Skeletal muscle cell (primary cell): ENCODE data around the gene MAP4K2.

Experiments
- DNase-seq: peaks from one replicate; pipeline ENCODE4 v3.0.0-alpha.2; 2010; ENCODE audit warnings: low read depth
- H3K4me3 ChIP-seq: 2 replicates; pipeline ENCODE4 v1.5.1; 2011; ENCODE audit warnings: low read depth, mild to moderate bottlenecking, control low read depth, low read length, moderate library complexity

Gene MAP4K2

DNA sequence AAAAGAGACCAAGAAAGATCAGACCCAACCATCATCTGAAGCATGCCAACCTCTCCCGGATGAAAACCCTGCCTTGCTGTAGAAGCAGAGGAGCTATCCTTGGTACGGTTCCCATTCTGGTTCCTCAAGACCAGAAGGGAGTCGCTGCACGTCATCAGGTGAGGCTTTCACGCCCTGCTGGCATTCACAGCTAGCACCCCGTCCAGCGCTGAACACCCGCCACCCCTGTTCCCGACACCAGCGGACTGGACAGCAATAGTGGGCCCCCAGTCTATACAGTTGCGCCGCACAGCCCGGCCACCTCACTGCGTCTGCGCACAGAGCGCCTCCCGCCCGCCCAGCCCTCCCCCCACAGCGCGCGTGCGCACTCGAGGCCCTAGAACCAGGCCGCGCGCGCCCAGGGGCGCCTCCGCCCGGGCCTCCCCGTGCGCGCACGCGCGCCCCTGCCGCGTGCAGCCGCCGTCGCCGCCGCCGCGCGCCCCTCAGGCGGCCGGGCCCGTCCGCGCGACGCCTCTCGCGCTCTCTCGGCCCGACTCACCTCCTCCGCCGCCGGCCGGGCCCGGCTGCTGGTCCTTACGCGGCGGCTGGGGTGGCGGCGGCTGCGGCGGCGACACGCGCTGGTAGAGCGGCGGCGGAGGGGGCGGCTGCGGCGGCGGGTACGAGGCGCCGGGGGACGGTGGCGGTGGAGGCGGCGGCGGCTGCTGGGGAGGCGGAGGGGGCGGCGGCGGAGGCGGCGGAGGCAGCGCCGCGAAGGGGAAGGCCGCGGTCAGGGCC lies 25.4 kb downstream of the MAP4K2 start:
- H3K4me3 ChIP-seq: peak overlapping the region; percentile 71
- DNase-seq: peak; percentile 36

GRCh38 chr11:64776875-64777274 lies 26.1 kb downstream of the MAP4K2 start:
- DNase-seq: no peak
- peak overlapping the region; percentile 71 for H3K4me3 ChIP-seq

GRCh38 chr11:64776425-64776824 lies 26.6 kb downstream of the MAP4K2 start:
- no peak for DNase-seq
- H3K4me3 ChIP-seq: peak overlapping the region; percentile 71

DNA sequence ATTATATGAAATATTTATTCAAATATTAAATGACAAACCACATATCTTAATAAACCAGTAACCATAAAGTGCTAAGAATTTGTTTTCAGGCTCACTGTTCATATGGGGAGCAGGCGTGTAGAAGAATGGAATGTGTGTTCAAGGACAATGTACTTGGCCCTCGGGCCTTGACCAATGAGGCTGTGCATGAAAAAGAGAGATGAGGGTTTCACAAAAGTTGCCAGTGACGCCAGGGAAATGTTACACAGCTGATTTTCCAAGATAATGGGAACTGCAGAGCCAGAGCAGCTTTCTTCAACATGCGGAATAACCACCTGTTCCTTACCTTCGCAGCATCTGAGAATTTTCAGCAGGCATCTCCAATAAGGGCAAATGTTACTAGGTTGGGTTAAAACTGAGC lies 28.9 kb downstream of the MAP4K2 start:
- DNase-seq: no peak
- H3K4me3 ChIP-seq: no peak overlapping the region

DNA sequence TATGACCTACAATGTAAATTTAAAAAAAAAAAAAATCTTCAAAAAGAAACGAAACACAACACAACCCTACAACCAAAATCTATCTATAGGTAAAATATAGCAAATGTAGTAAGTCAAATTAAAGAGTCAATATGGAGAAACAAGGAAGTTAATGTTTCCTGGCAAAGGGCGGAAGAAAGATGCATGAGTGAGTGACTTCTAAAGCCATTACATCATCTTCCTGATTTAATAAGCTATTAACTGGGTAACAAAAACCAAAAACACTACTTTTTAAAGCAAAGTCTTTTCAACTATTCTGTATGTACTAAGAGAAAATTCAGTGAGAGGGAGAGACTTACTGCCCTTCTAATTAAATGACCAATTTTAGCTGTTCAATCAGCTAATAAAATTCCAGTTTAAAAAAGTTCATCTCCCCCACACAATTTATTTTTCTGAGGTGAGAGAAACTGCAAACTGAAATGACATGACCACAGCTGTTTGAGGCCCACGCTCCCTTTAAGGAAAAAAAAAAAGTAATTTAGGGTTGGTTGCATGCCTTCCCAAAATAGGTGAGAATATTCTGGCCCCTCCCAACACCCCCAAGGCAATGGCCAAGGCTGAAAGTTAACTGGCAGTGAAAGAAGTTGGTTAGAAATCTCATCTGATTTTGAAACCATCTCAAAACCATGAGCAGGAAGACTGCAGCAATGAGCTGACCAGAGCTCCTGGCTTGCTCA lies 30.6 kb downstream of the MAP4K2 start:
- DNase-seq: no peak
- no peak overlapping the region for H3K4me3 ChIP-seq

- DNase-seq: no peak
Observed at GRCh38 chr11:64771861-64772260, 31.2 kb downstream of the MAP4K2 start.

DNA sequence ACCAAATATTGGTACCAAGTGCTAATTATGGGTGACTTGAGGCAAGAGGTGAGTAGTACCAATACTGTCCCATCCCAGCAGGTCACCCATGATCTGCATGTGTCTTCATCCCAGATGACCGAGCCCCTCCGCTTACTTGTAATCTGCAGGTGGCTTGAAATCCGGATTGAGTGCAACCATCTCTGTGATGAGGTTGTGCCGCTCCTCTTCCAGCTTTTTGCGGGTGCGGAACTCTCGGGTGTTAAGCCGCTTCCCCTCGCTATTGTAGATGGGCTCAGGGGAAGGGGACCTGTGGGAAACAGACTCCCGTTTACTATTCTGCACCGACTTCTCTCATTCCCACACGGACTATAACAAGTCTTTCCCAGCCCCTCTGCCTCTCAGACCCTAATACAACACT lies 32.9 kb downstream of the MAP4K2 start:
- no peak overlapping the region for H3K4me3 ChIP-seq
- no peak for DNase-seq

More at GRCh38 chr11:64771861-64772260, 31.2 kb downstream of the MAP4K2 start:
- no peak overlapping the region for H3K4me3 ChIP-seq

GRCh38 chr11:64769283-64769682 lies 33.7 kb downstream of the MAP4K2 start:
- no peak for DNase-seq
- H3K4me3 ChIP-seq: no peak overlapping the region

GRCh38 chr11:64768300-64768694 lies 34.7 kb downstream of the MAP4K2 start:
- H3K4me3 ChIP-seq: no peak overlapping the region
- DNase-seq: no peak

DNA sequence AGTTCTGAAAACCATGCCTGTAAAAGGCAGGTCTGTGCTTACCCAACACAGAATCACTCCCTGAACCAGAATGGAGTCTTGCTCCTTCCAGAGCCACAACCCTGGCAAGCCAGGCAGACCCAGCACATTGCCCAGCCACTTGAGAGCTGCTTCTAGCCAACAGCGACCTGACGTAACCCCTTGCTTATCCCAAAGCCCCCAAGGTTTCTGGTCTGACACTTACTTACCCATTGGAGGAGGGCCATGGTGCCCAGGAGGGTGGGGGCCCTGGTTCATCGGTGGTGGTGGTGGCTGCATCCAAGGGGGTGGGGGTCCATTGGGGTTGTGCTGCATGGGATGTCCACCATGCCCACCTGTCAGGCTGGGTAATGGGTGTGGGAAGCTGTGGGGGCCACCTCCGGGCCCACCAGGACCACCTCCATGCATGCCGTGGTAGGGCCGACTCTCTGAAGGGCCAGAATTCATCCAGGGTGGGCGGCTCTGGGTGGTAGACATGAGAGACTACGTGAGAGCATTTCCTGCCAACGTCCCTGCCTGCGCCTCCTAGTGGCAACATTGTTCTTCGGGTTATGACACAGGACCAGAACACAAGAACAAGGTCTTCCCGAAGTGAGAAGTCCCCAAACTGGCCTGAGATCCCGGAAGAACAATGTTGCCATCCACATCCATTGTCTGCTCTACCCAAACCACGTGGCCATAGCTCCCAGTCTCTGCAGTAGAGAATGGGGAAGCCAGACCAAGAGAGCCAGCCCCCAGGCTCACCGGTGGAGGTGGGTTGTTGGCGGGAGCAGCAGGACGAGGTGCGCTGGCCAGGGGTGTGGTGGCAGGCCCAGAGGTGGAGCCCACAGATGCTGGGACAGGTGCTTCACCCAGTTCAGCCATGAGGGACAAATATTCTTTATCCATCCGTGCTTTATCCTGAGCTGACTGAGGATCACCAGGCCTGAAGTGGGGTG lies 35.4 kb downstream of the MAP4K2 start:
- no peak for DNase-seq
- no peak overlapping the region for H3K4me3 ChIP-seq

GRCh38 chr11:64766881-64767280 lies 36.1 kb downstream of the MAP4K2 start:
- no peak for DNase-seq
- H3K4me3 ChIP-seq: no peak overlapping the region

- no peak overlapping the region for H3K4me3 ChIP-seq
- DNase-seq: no peak
Observed at GRCh38 chr11:64765851-64766665, 37.0 kb downstream of the MAP4K2 start.

DNA sequence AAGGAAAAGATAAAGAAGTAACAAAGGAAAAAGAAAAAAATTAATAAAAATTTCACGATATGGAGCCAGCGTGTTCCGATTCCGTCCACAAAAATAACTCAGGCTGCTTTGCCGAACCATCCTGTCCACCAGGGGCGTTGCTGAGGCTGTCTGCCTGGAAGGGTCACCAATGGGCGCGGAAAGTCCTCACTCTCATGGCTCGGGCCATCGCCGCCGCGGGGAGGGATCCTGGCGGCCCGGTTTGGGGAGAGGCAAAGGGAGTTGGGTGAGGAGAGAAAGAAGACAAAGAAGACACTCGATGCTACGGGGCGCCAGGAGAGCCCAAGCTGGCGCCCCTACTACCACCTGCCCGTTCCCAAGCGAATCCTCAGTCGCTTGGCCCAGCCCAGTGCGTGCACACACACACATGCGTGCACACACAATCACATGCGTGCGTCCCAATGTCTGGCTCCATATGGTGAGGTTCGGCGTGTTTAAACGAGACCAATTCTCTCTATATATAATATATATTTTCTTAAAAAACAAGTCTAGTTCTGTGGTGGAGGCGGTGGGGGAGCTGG lies 37.6 kb downstream of the MAP4K2 start:
- no peak overlapping the region for H3K4me3 ChIP-seq
- no peak for DNase-seq

DNA sequence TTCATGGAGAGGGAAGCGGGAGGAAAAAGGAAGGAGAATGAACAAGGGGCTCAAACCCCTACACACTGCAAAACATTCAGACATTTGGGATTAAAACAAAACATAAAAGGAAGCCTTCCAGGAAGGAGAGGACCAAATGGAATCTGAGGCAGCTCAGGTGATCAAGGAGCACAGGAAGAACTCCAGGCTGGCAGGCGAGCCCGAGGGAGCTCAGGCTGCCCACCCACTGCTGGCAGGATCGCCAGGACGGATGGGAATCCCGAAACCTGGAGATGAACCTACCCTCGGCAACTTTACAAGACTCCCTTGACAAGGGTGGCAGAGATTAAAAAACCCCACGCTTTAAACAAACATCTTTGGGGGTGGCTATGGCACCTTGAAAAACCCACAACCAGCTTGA lies 38.3 kb downstream of the MAP4K2 start:
- no peak overlapping the region for H3K4me3 ChIP-seq
- DNase-seq: no peak

GRCh38 chr11:64764040-64764611 lies 38.9 kb downstream of the MAP4K2 start:
- no peak for DNase-seq
- no peak overlapping the region for H3K4me3 ChIP-seq

DNA sequence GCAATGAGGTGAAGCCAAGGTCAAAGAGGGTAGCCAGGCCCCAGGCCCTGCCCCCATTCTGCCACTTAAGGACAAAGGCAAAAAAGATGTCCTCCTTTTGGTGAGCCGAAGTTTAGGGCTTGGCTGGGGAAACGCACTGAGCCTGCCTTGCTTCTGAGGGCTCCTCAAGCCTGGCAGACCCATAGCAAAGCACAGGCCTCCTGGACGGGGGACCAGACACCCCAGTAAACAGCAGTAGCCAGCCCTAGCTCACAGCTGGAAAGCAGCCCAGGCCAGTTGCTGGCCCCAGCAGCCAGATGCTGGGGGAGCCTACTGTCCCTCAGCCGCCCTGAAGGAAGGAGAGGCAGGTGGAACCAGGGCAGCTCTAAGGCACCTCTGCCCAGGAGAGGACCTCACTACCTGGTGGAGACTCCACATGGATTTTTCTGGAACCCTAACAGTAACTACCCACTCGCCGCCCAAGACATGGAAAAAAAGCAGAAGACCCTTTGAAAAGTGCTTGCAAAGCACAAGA lies 39.4 kb downstream of the MAP4K2 start:
- DNase-seq: no peak
- no peak overlapping the region for H3K4me3 ChIP-seq

DNA sequence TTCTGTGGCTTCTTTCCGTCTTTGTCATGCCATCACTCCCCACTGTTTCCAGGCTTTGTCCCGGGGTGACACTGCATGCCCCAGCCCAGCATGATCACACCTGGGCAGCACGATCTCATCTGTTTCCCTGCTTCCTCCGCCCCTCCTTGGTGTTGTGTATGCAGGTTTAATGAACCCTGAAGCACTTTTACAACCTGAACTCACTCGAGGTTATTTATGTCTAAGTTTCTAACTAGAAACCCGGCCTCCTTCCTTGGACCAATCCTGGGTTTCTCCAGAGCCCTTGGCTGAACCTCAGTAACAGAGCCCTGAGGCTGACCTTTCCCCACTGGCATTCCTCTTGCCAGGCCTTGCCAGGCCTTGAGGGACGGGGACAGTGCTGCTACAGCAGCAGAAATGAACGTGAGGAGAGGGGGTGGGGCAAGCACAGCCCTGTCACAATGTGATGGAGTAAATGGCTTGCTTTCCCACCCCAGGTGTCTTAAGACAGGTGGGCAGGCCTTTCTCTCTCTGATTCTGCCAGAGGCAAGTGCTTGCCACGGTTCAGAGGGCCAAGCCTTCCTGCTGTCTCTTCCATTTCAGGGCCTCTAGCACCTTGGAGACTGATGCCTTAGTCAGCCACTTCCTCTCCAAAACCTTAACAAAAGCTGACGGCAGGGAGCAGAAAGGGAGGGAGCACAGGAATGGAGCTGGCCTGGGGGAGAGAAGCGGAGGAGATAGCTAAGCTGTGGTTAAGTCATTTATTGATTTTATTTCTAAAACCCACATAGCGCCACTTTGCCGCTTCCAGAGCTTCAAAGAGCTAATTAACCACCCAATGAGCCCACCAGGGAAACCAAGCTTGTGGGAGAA lies 40.1 kb downstream of the MAP4K2 start:
- DNase-seq: peak; percentile 32
- H3K4me3 ChIP-seq: no peak overlapping the region
